GM12873 (cell line): ENCODE data around the gene MRPL20.

Source experiments
- CTCF ChIP-seq: IDR thresholded peaks from 2 replicates; pipeline ENCODE4 v1.5.1; 2012; ENCODE audit warnings: low read depth, mild to moderate bottlenecking, moderate library complexity, low read length, control low read depth; ENCODE audit not compliant: insufficient read depth; ENCODE audit errors: missing control alignments

MRPL20 gene

DNA sequence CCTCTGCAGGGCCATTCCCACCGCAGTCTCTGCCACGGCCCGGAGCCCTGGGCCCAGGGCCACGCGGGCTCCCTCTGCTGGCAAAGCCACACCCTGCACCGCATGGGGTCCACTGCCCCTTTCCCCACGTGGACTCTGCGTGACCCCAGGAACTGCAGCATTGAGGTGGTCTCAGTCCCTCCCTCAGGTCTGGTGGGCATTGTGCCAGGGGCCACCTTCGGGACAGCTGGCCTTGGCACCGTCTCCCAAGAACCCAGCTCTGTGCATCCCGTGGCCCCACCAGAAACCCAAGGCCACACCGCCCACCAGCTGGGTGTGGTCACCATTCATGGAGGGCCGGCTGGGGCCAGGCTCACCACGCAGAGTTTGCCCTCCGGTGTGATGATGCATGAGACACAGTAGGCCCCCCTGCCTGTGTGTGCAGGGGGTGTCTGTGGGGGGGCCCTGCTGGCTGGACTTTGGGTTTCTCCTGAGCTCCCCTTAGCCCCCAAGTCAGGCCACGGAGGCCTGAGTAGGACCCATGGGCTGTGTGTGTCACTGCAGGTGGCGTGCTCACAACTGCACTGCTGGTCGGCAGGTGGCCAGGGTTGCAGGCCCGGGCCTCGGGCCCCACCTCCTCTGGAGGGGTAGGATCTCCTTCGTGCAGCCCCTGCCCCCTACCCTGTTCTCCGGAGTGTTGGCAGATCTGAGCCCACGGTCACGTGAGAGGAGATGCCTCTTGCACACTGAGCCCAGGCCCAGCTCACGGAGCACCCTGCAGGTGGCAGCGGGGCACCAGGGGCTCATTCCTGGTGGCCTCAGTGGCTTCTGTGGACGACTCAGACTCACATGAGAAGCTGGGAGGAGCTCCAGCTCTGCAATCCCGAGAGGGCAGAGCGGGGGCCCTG lies 34.2 kb upstream of the MRPL20 start:
- peak; percentile 96 for TF ChIP-seq CTCF

DNA sequence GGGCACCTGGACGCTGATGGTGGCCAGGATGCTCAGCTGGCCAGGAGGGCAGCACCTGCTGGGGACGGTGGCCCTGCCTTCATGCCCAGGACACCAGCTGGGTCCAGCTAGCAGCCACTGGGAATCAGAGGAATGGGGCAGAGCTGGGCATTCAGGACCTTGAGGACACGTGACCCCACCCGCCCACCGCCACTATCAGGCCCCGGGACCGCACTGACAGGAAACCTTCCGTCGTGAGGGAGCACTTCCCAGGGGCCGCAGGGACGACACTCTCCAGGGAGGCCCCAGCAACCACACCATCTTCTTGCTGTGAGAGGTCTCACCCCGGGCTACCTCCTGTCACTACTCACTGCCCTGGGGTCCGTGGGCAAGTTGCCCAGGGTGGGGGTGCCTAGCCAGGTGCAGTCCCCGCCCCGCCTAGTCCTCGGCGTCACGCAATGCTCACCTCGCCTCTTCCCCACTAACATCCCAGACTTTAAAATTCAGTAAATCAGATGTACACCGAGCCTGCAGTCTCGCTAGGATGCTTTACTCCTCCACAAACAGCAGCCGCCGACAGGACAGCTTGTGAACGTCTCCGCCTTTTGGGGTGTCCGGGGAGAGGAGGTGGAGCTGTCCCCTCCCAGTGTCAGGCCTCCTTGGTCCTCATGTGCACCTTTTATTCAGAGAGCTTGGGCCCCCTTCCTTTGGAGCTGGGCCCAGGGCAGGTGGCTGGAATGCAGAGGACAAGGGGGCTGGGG lies 33.3 kb upstream of the MRPL20 start:
- TF ChIP-seq CTCF = no peak

- TF ChIP-seq CTCF = no peak
Measured at GRCh38 chr1:1439546-1440261, 32.6 kb upstream of the MRPL20 start.

- TF ChIP-seq CTCF = no peak
Measured at GRCh38 chr1:1438531-1439381, 31.7 kb upstream of the MRPL20 start.

- TF ChIP-seq CTCF = no peak
Measured at GRCh38 chr1:1437904-1438376, 30.8 kb upstream of the MRPL20 start.

- TF ChIP-seq CTCF = no peak
Measured at GRCh38 chr1:1437033-1437903, 30.2 kb upstream of the MRPL20 start.
